IPS DF 6.9 (cell line): Measurements from ENCODE around the gene UBXN4.
"Not testable (repeated sequence)": the region's sequence is repeated elsewhere in the genome, so short reads cannot be mapped to it uniquely, and the experiment has no call there.

Source experiments
- DNase-seq: peaks from one replicate; pipeline ENCODE4 v3.0.0-alpha.2; 2013; ENCODE audit warnings: low read depth, low spot score
- H3K27ac ChIP-seq: one replicate; pipeline ENCODE4 v1.5.1; 2013; ENCODE audit warnings: low read length, control low read depth
- H3K27me3 ChIP-seq: 2 replicates; pipeline ENCODE4 v1.6.1; 2013; ENCODE audit warnings: mild to moderate bottlenecking, low read length; ENCODE audit not compliant: control insufficient read depth, insufficient read depth
- H3K36me3 ChIP-seq: 2 replicates; pipeline ENCODE4 v1.6.1; 2013; ENCODE audit warnings: low read length; ENCODE audit not compliant: control insufficient read depth, insufficient read depth
- H3K4me1 ChIP-seq: 2 replicates; pipeline ENCODE4 v1.6.1; 2013; ENCODE audit warnings: low read length; ENCODE audit not compliant: control insufficient read depth, insufficient read depth
- H3K4me3 ChIP-seq: 2 replicates; pipeline ENCODE4 v1.5.1; 2013; ENCODE audit warnings: mild to moderate bottlenecking, low read length
- H3K9me3 ChIP-seq: 2 replicates; pipeline ENCODE4 v1.6.1; 2013; ENCODE audit warnings: low read length, inconsistent platforms; ENCODE audit not compliant: control insufficient read depth, insufficient read depth
- WGBS: extraction: QIAGEN DNeasy Blood & Tissue Kit; methylation state at CpG from one replicate; pipeline ENCODE4 v1.1.7; 2013; ENCODE audit warnings: mixed read lengths, missing lambda C conversion rate; ENCODE audit not compliant: insufficient read length, insufficient coverage; 5-methylcytosine and 5-hydroxymethylcytosine counted together

Gene UBXN4

DNA sequence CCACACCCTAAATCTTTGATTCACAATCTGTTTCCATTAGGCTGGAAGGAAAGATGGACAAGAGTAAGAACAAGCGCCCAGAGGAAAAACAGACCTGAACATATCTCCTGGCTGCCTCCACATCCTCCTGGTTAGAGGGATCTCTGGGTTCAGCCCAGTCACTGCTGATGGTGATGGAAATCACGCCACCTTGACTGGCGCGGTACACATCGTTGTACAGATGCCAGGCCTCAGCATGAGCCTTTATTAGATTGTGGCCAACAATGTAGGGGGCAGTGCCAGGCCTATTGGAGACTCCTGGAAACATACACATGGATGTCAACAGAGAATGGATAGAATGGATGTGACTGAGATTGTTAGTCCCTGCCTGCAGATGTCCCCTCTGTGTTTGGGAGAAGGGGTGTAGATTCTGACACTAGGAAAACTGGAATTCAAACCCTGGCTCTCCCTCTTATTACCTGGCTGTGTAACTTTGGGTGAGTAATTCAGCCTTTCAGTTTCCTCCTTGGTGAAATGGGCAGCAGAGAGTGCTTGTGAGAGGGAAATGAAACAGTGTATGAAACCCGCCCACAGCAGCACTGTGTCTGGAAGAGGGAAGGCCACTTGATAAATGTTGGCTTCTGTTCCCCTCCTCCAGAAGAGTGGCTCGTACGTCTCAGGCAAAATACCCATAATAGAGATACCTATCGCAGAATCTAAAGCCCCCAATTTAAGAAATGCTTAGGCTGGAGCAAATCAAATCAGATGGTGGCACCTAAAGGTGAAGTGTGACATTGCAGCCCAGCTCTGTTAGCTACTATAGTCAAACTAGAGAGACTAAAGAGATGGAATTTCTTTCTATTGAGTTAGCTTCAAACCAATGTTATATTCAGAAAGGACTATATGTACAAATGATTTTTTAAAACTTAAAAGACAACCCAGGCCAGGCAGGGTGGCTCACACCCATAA lies 59.1 kb downstream of the UBXN4 start:
- WGBS, result no CpG with 5 or more reads among the region's 9 CpGs
- Histone ChIP-seq H3K4me3 (no peak overlapping the region), H3K9me3 (no peaks in the 10 kb centered on the region; the same call in 1 of the 2 replicates), H3K27me3 (no peaks in the 10 kb centered on the region), H3K27ac (no peak overlapping the region), H3K4me1 (no peaks in the 10 kb centered on the region; the same call in 1 of the 2 replicates), H3K36me3 (no peaks in the 10 kb centered on the region)
- DNase-seq, result no peak

GRCh38 chr2:135802350-135802749 lies 60.7 kb downstream of the UBXN4 start:
- Histone ChIP-seq H3K9me3 (no peaks in the 10 kb centered on the region; the same call in 1 of the 2 replicates), H3K36me3 (no peaks in the 10 kb centered on the region), H3K4me1 (no peaks in the 10 kb centered on the region; the same call in 1 of the 2 replicates), H3K4me3 (no peak overlapping the region), H3K27ac (no peak overlapping the region), H3K27me3 (no peaks in the 10 kb centered on the region)
- WGBS, result no CpG with 5 or more reads among the region's 3 CpGs
- no peak for DNase-seq

GRCh38 chr2:135803278-135803677 lies 61.6 kb downstream of the UBXN4 start:
- Histone ChIP-seq H3K36me3 (no peaks in the 10 kb centered on the region), H3K27me3 (no peaks in the 10 kb centered on the region), H3K27ac (no peak overlapping the region), H3K9me3 (no peaks in the 10 kb centered on the region; the same call in 1 of the 2 replicates), H3K4me3 (no peak overlapping the region), H3K4me1 (no peaks in the 10 kb centered on the region; the same call in 1 of the 2 replicates)
- WGBS, result no CpG with 5 or more reads among the region's 2 CpGs
- no peak for DNase-seq

- H3K36me3 ChIP-seq, H3K27me3 ChIP-seq, DNase-seq, H3K9me3 ChIP-seq, H3K27ac ChIP-seq, H3K4me1 ChIP-seq, H3K4me3 ChIP-seq: not testable (repeated sequence)
- WGBS, result no CpG with 5 or more reads among the region's 3 CpGs
Observed at GRCh38 chr2:135807874-135808273, 66.2 kb downstream of the UBXN4 start.

- no peak overlapping the region for H3K4me3 ChIP-seq
- WGBS, result no CpG with 5 or more reads among the region's 2 CpGs
- H3K27me3 ChIP-seq, result no peaks in the 10 kb centered on the region; the same call in 1 of the 2 replicates
- H3K36me3 ChIP-seq, result no peaks in the 10 kb centered on the region
- no peak overlapping the region for H3K27ac ChIP-seq
- no peak for DNase-seq
- no peaks in the 10 kb centered on the region for H3K4me1 ChIP-seq
- no peaks in the 10 kb centered on the region for H3K9me3 ChIP-seq
Observed at GRCh38 chr2:135812907-135813511, 71.4 kb downstream of the UBXN4 start.

- Histone ChIP-seq H3K36me3 (no peaks in the 10 kb centered on the region), H3K27me3 (no peaks in the 10 kb centered on the region; the same call in 1 of the 2 replicates), H3K4me3 (no peak overlapping the region), H3K4me1 (no peaks in the 10 kb centered on the region), H3K9me3 (no peaks in the 10 kb centered on the region), H3K27ac (no peak overlapping the region)
- no CpG with 5 or more reads among the region's 3 CpGs for WGBS
- DNase-seq, result no peak
Observed at GRCh38 chr2:135815269-135815668, 73.6 kb downstream of the UBXN4 start.

DNA sequence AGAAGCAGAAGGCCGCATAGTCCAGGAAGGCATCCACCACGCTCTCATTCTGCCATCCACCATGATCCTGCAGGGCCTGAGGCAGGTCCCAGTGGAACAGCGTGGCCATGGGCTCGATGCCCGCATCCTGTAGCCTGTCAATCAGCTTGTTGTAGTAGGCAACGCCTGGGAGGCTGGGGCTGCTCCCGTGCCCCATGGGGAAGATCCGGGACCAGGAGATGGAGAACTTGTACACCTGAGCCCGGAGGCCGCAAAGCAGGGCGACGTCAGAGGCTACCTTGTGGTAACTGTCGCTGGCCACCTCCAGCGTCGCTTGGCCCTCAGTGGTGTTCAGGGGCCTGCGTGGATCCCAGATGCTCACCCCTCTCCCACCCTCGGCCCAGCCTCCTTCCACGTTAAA lies 75.8 kb downstream of the UBXN4 start:
- WGBS, result no CpG with 5 or more reads among the region's 18 CpGs

GRCh38 chr2:135817951-135818350 lies 76.3 kb downstream of the UBXN4 start:
- Histone ChIP-seq H3K4me3 (no peak overlapping the region), H3K9me3 (no peaks in the 10 kb centered on the region), H3K4me1 (no peaks in the 10 kb centered on the region), H3K27me3 (no peaks in the 10 kb centered on the region; the same call in 1 of the 2 replicates), H3K36me3 (no peaks in the 10 kb centered on the region), H3K27ac (no peak overlapping the region)
- no CpG with 5 or more reads among the region's 4 CpGs for WGBS
- no peak for DNase-seq

More for the DNA sequence above, 75.8 kb downstream of the UBXN4 start:
- no peak overlapping the region for H3K27ac ChIP-seq
- H3K36me3 ChIP-seq, result no peaks in the 10 kb centered on the region
- no peaks in the 10 kb centered on the region; the same call in 1 of the 2 replicates for H3K27me3 ChIP-seq
- no peaks in the 10 kb centered on the region for H3K9me3 ChIP-seq
- DNase-seq, result no peak
- no peaks in the 10 kb centered on the region for H3K4me1 ChIP-seq
- H3K4me3 ChIP-seq, result no peak overlapping the region

DNA sequence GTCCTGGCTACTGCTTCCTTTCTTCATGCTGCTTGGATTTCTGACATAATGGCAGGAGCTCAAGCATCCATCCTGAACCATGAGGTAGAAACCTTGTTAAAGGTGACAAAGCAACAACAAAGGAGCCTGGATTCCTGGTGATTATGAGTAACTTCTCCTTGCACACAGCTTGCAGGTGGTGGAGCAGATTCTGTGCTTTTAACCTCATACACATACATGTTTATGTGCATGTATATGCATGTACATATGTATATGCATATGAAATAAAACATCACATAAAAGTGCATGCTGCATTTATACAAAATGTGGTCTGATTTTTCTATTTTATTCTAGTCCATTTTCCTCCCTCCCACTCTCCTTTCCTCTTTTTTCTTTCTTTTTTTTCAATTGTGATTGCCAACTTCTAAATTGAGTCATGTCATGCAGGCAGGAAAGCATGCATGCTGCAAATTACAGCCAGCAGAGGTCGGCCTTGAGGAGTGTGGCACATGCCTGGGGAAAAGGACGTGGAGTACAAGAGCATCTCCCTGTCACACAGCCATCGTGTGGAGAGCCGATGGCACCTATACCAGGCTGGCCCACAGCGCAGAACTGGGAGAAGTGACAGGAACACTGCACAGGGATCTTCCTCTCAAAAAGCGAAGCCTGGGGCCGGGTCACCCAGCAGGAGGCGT lies 77.4 kb downstream of the UBXN4 start:
- no peaks in the 10 kb centered on the region for H3K36me3 ChIP-seq
- H3K4me3 ChIP-seq, result no peak overlapping the region
- H3K4me1 ChIP-seq, result no peaks in the 10 kb centered on the region
- peak; percentile 33 for DNase-seq
- H3K9me3 ChIP-seq, result no peaks in the 10 kb centered on the region
- H3K27ac ChIP-seq, result no peak overlapping the region
- no CpG with 5 or more reads among the region's 8 CpGs for WGBS
- no peaks in the 10 kb centered on the region; the same call in 1 of the 2 replicates for H3K27me3 ChIP-seq

GRCh38 chr2:135820003-135820618 lies 78.5 kb downstream of the UBXN4 start:
- Histone ChIP-seq H3K4me1 (no peaks in the 10 kb centered on the region), H3K27me3 (no peaks in the 10 kb centered on the region; the same call in 1 of the 2 replicates), H3K9me3 (no peaks in the 10 kb centered on the region), H3K27ac (no peak overlapping the region), H3K36me3 (no peaks in the 10 kb centered on the region), H3K4me3 (no peak overlapping the region)
- WGBS, result no CpG with 5 or more reads among the region's 9 CpGs
- no peak for DNase-seq
